NT2/D1 (cell line): Measurements from ENCODE around the gene LGALS14.

Experiments used
- SUZ12 ChIP-seq: IDR thresholded peaks from 2 replicates; pipeline ENCODE4 v1.6.1; 2011; ENCODE audit not compliant: insufficient read length, insufficient read depth; ENCODE audit errors: extremely low read depth
- YY1 ChIP-seq: IDR thresholded peaks from 2 replicates; pipeline ENCODE4 v1.6.1; 2011; ENCODE audit not compliant: insufficient read length, insufficient read depth
- ZNF274 ChIP-seq: IDR thresholded peaks from 2 replicates; pipeline ENCODE4 v1.6.1; 2011; ENCODE audit warnings: mild to moderate bottlenecking, low read depth, low read length

- no peak for TF ChIP-seq SUZ12
- TF ChIP-seq ZNF274 = no peak
- TF ChIP-seq YY1 = no peak
Measured at GRCh38 chr19:39680593-39680992, 23.7 kb upstream of the LGALS14 start.
